ENCODE results near the gene DTWD2. TPM values are rescaled to one million over a fixed set of nuclear protein-coding genes. Genes with fewer than 3 reads are reported as not detected.
"Not testable (repeated sequence)": the region's sequence is repeated elsewhere in the genome, so short reads cannot be mapped to it uniquely, and the experiment has no call there.

The DTWD2 gene
- total RNA-seq, 2 donors from 2014 or later: 3.3 to 4.9 TPM

GRCh38 chr5:118984602-118985001 is 3.7 kb downstream of the DTWD2 start:
- Mint-ChIP-seq H3K4me3 (no peak overlapping the region), H3K27ac (no peak overlapping the region), H3K27me3 (no peaks in the 10 kb centered on the region)

GRCh38 chr5:118981783-118982182 is 6.6 kb downstream of the DTWD2 start:
- peaks cover 3% of the 10 kb centered on the region for H3K9me3 Mint-ChIP-seq
- peaks cover 4 to 5% of the 10 kb centered on the region in 2 donors for H3K4me1 Mint-ChIP-seq (ENCODE audit: low read depth in 2 of 2)
- no peaks in the 10 kb centered on the region for H3K27me3 Mint-ChIP-seq
- no peak for DNase-seq (ENCODE audit: low spot score)
- ATAC-seq: no peak
- H3K4me3 Mint-ChIP-seq: no peak overlapping the region
- no peak overlapping the region for H3K27ac Mint-ChIP-seq
- H3K36me3 Mint-ChIP-seq: peaks cover 10% of the 10 kb centered on the region

More at GRCh38 chr5:118984602-118985001, 3.7 kb downstream of the DTWD2 start:
- no peaks in the 10 kb centered on the region for H3K36me3 Mint-ChIP-seq
- peaks cover 13 to 23% of the 10 kb centered on the region in 2 donors for H3K4me1 Mint-ChIP-seq (ENCODE audit: low read depth in 2 of 2)
- ATAC-seq: no peak
- DNase-seq (ENCODE audit: low spot score): no peak
- no peaks in the 10 kb centered on the region for H3K9me3 Mint-ChIP-seq

DNA sequence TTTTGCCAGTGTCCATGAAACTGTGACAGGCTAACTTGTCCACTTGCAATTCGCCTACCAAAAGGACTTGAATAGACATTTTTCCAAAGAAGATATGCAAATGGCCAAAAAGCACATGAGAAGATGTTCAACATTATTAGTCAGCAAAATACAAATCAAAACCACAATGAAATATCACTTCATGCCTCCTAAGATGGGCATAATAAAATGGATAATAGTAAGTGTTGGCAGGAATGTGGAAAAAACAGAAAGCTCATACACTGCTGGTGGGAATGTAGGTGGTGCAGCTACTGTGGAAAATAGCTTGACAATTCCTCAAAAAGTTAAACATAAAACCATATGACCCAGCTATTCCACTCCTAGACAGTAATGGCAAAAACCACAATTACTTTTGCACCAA is 7.9 kb downstream of the DTWD2 start:
- no peaks in the 10 kb centered on the region for H3K27me3 Mint-ChIP-seq
- no peak overlapping the region for H3K4me3 Mint-ChIP-seq
- DNase-seq (ENCODE audit: low spot score): no peak
- peaks cover 21% of the 10 kb centered on the region for H3K36me3 Mint-ChIP-seq
- no peak for ATAC-seq
- H3K9me3 Mint-ChIP-seq: peaks cover 3% of the 10 kb centered on the region
- H3K4me1 Mint-ChIP-seq (ENCODE audit: low read depth in 2 of 2): peaks cover 0 to 5% of the 10 kb centered on the region in 2 donors
- no peak overlapping the region for H3K27ac Mint-ChIP-seq

GRCh38 chr5:118980017-118980416 is 8.3 kb downstream of the DTWD2 start:
- no peak for ATAC-seq
- H3K9me3 Mint-ChIP-seq: peaks cover 3% of the 10 kb centered on the region
- no peaks in the 10 kb centered on the region for H3K27me3 Mint-ChIP-seq
- DNase-seq (ENCODE audit: low spot score): no peak
- H3K4me1 Mint-ChIP-seq (ENCODE audit: low read depth in 2 of 2): peaks cover 0 to 5% of the 10 kb centered on the region in 2 donors
- no peak overlapping the region for H3K27ac Mint-ChIP-seq
- H3K4me3 Mint-ChIP-seq: no peak overlapping the region
- peaks cover 25% of the 10 kb centered on the region for H3K36me3 Mint-ChIP-seq

- H3K27ac Mint-ChIP-seq; H3K27me3 Mint-ChIP-seq; H3K4me3 Mint-ChIP-seq; DNase-seq (ENCODE audit: low spot score); ATAC-seq; H3K9me3 Mint-ChIP-seq; H3K4me1 Mint-ChIP-seq (ENCODE audit: low read depth in 2 of 2): not testable (repeated sequence)
- peaks cover 29% of the 10 kb centered on the region for H3K36me3 Mint-ChIP-seq
Measured at GRCh38 chr5:118973779-118974445, 14.4 kb downstream of the DTWD2 start.

DNA sequence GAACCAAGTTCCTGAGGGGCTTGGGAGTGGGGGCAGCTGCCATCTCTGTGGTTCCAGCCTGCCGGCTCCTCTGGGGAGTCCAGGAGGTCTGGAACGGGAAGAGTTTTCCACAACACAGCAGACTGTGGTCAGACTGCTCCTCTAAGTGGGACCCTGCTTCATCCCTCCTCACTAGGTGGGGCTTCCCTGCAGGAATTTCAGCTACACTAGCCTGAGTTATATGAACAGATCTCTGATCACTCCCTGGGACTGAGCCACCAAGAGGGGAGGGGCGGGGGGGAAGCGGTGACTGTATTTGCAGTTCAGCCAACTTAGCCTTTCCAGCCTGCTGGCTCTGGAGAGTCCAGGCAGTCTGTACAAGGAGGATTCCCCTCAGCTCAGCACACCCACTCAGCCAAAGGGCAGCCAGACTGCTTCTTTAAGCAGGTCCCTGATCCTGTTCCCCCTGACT is 19.4 kb downstream of the DTWD2 start:
- Mint-ChIP-seq H3K27ac (no peak overlapping the region), H3K4me1 (ENCODE audit: low read depth in 2 of 2) (peaks cover 6% of the 10 kb centered on the region in 2 donors), H3K27me3 (no peaks in the 10 kb centered on the region), H3K4me3 (no peak overlapping the region), H3K36me3 (no peaks in the 10 kb centered on the region), H3K9me3 (peaks cover 3% of the 10 kb centered on the region)
- ATAC-seq (no peak), DNase-seq (ENCODE audit: low spot score) (no peak)

- Mint-ChIP-seq H3K9me3 (no peaks in the 10 kb centered on the region), H3K27me3 (no peaks in the 10 kb centered on the region), H3K27ac (no peak overlapping the region), H3K36me3 (no peaks in the 10 kb centered on the region), H3K4me3 (no peak overlapping the region), H3K4me1 (ENCODE audit: low read depth in 2 of 2) (peaks cover 6% of the 10 kb centered on the region in 2 donors)
- ATAC-seq (no peak), DNase-seq (ENCODE audit: low spot score) (no peak)
Measured at GRCh38 chr5:118968406-118968911, 19.9 kb downstream of the DTWD2 start.

- ATAC-seq: no peak
Measured at GRCh38 chr5:118967059-118967508, 21.3 kb downstream of the DTWD2 start.

DNA sequence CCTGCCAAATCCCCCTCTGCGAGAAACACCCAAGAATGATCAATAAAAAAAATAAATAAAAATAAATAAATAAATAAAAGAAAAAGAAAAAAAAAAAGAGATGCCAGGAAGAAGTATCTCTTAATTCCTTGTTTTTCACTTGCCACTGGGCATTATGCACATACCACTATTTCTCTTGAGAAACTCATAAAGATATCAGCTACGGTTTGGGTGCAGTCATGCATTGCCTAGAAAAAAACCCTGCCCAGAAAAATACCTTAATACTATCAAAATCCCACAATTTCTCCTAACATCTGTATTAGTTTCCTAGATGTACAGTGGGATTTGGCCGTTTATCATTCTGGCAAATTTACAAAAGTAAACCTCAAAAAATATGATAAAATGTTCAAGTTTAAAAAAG is 22.5 kb downstream of the DTWD2 start:
- ATAC-seq (no peak), DNase-seq (ENCODE audit: low spot score) (no peak)
- no peak overlapping the region for H3K4me3 Mint-ChIP-seq
- no peak overlapping the region for H3K27ac Mint-ChIP-seq
- H3K4me1 Mint-ChIP-seq (ENCODE audit: low read depth in 2 of 2): peaks cover 0 to 7% of the 10 kb centered on the region in 2 donors
- H3K9me3 Mint-ChIP-seq: no peaks in the 10 kb centered on the region
- H3K27me3 Mint-ChIP-seq: no peaks in the 10 kb centered on the region
- no peaks in the 10 kb centered on the region for H3K36me3 Mint-ChIP-seq

More at GRCh38 chr5:118967059-118967508, 21.3 kb downstream of the DTWD2 start:
- H3K27ac Mint-ChIP-seq: no peak overlapping the region
- H3K9me3 Mint-ChIP-seq: no peaks in the 10 kb centered on the region
- DNase-seq (ENCODE audit: low spot score): no peak
- no peaks in the 10 kb centered on the region for H3K36me3 Mint-ChIP-seq
- H3K27me3 Mint-ChIP-seq: no peaks in the 10 kb centered on the region
- H3K4me1 Mint-ChIP-seq (ENCODE audit: low read depth in 2 of 2): peaks cover 5 to 9% of the 10 kb centered on the region in 2 donors
- H3K4me3 Mint-ChIP-seq: no peak overlapping the region

- H3K27ac Mint-ChIP-seq; DNase-seq (ENCODE audit: low spot score); H3K27me3 Mint-ChIP-seq; H3K4me3 Mint-ChIP-seq; H3K36me3 Mint-ChIP-seq; H3K4me1 Mint-ChIP-seq (ENCODE audit: low read depth in 2 of 2); ATAC-seq; H3K9me3 Mint-ChIP-seq: not testable (repeated sequence)
Measured at GRCh38 chr5:118964970-118965369, 23.4 kb downstream of the DTWD2 start.

GRCh38 chr5:118964388-118964787 is 24.0 kb downstream of the DTWD2 start:
- H3K27me3 Mint-ChIP-seq; H3K4me1 Mint-ChIP-seq (ENCODE audit: low read depth in 2 of 2); H3K4me3 Mint-ChIP-seq; H3K9me3 Mint-ChIP-seq; H3K36me3 Mint-ChIP-seq; DNase-seq (ENCODE audit: low spot score); H3K27ac Mint-ChIP-seq; ATAC-seq: not testable (repeated sequence)

DNA sequence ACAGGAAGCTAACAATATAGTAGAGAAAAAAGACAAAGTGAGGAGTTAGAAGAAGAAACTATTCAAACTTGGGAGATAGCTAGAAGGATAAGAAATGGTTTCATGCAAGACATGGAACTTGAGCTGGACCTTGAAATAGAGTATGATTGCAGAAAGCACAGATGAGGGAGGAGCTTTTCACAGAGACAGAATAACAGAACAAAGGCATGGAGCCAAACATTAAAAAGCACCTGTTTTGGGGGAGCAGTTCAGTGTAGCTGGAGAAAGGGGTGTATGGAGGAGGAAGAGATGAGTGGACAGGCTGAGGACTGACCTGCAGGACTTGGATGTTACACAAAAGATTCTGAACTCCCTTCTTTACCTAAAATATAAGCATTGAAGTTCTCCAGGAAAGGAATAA is 25.2 kb downstream of the DTWD2 start:
- ATAC-seq (no peak), DNase-seq (ENCODE audit: low spot score) (no peak)
- no peak overlapping the region for H3K4me3 Mint-ChIP-seq
- peaks cover 13% of the 10 kb centered on the region for H3K36me3 Mint-ChIP-seq
- H3K27me3 Mint-ChIP-seq: no peaks in the 10 kb centered on the region
- H3K27ac Mint-ChIP-seq: no peak overlapping the region
- H3K9me3 Mint-ChIP-seq: no peaks in the 10 kb centered on the region
- H3K4me1 Mint-ChIP-seq (ENCODE audit: low read depth in 2 of 2): peaks cover 0 to 5% of the 10 kb centered on the region in 2 donors

DNA sequence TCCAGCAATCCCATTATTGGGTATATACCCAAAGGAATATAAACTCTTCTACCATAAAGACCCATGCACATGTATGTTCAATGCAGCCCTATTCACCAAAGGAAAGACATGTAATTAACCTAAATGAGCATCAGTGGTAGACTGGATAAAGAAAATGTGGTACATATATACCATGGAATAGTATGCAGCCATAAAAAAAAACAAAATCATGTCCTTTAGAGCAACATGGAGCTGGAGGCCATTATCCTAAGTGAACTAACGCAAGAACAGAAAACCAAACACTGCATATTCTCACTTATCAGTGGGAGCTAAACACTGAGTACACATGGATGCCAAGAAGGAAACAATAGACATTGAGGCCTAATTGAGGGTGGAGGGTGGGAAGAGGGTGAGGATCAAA is 27.8 kb downstream of the DTWD2 start:
- H3K36me3 Mint-ChIP-seq: peaks cover 13% of the 10 kb centered on the region
- H3K4me1 Mint-ChIP-seq (ENCODE audit: low read depth in 2 of 2): peaks cover 0 to 3% of the 10 kb centered on the region in 2 donors
- no peak overlapping the region for H3K4me3 Mint-ChIP-seq
- no peaks in the 10 kb centered on the region for H3K9me3 Mint-ChIP-seq
- no peaks in the 10 kb centered on the region for H3K27me3 Mint-ChIP-seq
- ATAC-seq (no peak), DNase-seq (ENCODE audit: low spot score) (no peak)
- no peak overlapping the region for H3K27ac Mint-ChIP-seq

- DNase-seq (ENCODE audit: low spot score) (no peak), ATAC-seq (no peak)
- Mint-ChIP-seq H3K9me3 (no peaks in the 10 kb centered on the region), H3K4me3 (no peak overlapping the region), H3K4me1 (ENCODE audit: low read depth in 2 of 2) (no peaks in the 10 kb centered on the region), H3K27ac (no peak overlapping the region), H3K36me3 (peaks cover 13% of the 10 kb centered on the region), H3K27me3 (no peaks in the 10 kb centered on the region)
Measured at GRCh38 chr5:118956727-118957126, 31.6 kb downstream of the DTWD2 start.
